AG04449 (cell line): Measurements from ENCODE around the gene MTUS2.

ENCODE experiments used
- CTCF ChIA-PET: fragments of 350-600 bp; formaldehyde crosslinking; extraction: SDS; loops from one replicate; lab custom pipeline; 2021; ENCODE audit warnings: antibody characterized with exemption; lab: Yijun Ruan, JAX
- POLR2A ChIA-PET: fragments of 400-600, 350-600 bp; formaldehyde crosslinking; extraction: SDS; loops from one replicate; lab custom pipeline; 2020; ENCODE audit warnings: antibody characterized with exemption, inconsistent platforms; lab: Yijun Ruan, JAX
- DNase-seq: peaks from one replicate; pipeline ENCODE4 v3.0.0-alpha.2; 2010; ENCODE audit warnings: low read depth, low spot score
- H3K4me3 ChIP-seq: 2 replicates; pipeline ENCODE4 v1.5.1; 2011; ENCODE audit warnings: low read depth, mild to moderate bottlenecking, control low read depth, low read length
- TF ChIP-seq, protein P1 (sequence below): IDR thresholded peaks from one replicate; pipeline ENCODE4 v1.5.1; 2011; ENCODE audit warnings: mild to moderate bottlenecking, moderate library complexity, low read length, control low read depth, inconsistent platforms; ENCODE audit not compliant: insufficient read depth; ENCODE audit errors: missing control alignments

MTUS2 gene

DNA sequence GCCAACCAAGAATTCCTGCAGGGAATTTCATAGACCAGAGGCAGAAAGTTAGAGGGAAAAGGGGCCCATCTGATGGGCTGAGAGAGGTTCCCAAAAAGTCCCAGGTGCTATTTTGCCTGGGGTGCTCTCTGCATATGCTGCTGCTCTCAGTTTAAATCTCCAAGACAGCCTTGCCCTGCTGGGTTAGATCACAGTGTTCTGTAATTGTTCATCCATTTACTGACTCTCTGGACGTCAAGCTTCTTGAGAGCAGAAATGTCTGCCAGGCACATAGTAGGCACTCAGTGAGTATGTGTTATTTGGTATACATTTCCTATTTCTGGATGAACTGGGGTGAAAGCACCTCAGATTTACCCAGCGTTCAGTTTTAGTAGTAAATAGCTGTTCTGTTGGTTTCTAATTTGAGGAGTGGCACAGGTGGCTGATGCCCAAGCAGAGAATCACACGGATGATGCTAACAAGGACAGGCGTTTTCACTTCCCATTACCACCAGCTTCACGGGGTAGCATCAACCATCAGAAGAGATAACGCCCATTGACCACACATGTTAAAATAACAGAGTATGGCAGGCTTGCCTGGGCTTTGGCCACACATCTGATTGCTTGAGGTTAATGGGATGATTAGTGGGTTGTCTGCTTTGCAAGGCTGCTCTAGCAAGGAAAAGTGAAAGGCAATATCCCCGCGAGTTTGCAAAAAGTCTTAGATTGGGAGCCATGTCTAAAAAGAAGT is 614.2 kb downstream of the MTUS2 start:
- peak overlapping the region; percentile 2; the same call in 1 of the 2 replicates for H3K4me3 ChIP-seq
- TF ChIP-seq, protein P1, sequence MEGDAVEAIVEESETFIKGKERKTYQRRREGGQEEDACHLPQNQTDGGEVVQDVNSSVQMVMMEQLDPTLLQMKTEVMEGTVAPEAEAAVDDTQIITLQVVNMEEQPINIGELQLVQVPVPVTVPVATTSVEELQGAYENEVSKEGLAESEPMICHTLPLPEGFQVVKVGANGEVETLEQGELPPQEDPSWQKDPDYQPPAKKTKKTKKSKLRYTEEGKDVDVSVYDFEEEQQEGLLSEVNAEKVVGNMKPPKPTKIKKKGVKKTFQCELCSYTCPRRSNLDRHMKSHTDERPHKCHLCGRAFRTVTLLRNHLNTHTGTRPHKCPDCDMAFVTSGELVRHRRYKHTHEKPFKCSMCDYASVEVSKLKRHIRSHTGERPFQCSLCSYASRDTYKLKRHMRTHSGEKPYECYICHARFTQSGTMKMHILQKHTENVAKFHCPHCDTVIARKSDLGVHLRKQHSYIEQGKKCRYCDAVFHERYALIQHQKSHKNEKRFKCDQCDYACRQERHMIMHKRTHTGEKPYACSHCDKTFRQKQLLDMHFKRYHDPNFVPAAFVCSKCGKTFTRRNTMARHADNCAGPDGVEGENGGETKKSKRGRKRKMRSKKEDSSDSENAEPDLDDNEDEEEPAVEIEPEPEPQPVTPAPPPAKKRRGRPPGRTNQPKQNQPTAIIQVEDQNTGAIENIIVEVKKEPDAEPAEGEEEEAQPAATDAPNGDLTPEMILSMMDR: no peak
- POLR2A ChIA-PET: interaction anchor here (0.7 to 0.8 kb wide), 2 partner anchors 120 to 883 kb away, joined by 3 read pairs; no protein-coding TSS in a partner anchor
- no peak for DNase-seq
- CTCF ChIA-PET: interaction anchor here (0.9 to 2.5 kb wide), 4 partner anchors 37 to 74 kb away, joined by 3 to 9 read pairs (median 4); no protein-coding TSS in a partner anchor

GRCh38 chr13:29435125-29435911 is 615.2 kb downstream of the MTUS2 start:
- H3K4me3 ChIP-seq: no peak overlapping the region; the same call in 1 of the 2 replicates
- TF ChIP-seq, protein P1: no peak
- ChIA-PET CTCF (interaction anchor here (0.9 to 2.5 kb wide), 2 partner anchors 37 to 38 kb away, joined by 3 to 9 read pairs; no protein-coding TSS in a partner anchor), POLR2A (interaction anchor here (0.8 kb wide), 1 partner anchor 882 kb away, joined by 3 read pairs; no protein-coding TSS in a partner anchor)
- peak; percentile 92 for DNase-seq

- CTCF ChIA-PET: interaction anchor here (0.9 to 2.5 kb wide), 2 partner anchors 36 to 37 kb away, joined by 3 to 9 read pairs; no protein-coding TSS in a partner anchor
- POLR2A ChIA-PET: no interaction called here
- DNase-seq: peak; percentile 52
- H3K4me3 ChIP-seq: no peak overlapping the region
- TF ChIP-seq, protein P1: no peak
Measured at GRCh38 chr13:29436291-29436690, 616.2 kb downstream of the MTUS2 start.

DNA sequence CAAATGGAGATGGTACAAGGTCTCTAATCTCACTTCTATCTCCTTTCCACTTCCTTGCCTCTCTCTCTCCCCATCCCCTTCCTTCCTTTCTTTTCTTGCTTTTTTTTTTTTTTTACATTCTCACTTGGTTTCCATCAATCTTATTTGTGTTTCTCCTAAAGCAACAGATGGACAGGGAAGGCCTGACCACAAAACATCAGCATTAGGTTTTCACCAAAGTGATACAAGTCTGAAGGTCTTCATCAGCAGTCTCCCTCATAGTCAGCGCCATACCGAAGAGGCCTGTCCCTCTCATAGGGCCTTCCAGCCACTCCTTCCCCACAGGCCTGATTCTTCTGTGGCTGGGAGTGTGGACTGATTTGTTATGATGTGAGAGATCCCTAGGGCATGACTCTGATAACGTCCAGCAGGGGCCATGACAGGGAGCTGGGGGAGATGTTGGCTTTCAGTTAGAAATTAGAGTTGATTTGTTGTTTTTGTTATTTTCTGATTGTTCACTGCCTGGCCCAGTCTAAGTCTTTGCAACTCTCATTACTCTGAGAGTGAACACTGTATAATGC is 616.7 kb downstream of the MTUS2 start:
- TF ChIP-seq, protein P1: no peak
- no peak overlapping the region for H3K4me3 ChIP-seq
- CTCF ChIA-PET: no interaction called here
- DNase-seq: no peak
- POLR2A ChIA-PET: no interaction called here

DNA sequence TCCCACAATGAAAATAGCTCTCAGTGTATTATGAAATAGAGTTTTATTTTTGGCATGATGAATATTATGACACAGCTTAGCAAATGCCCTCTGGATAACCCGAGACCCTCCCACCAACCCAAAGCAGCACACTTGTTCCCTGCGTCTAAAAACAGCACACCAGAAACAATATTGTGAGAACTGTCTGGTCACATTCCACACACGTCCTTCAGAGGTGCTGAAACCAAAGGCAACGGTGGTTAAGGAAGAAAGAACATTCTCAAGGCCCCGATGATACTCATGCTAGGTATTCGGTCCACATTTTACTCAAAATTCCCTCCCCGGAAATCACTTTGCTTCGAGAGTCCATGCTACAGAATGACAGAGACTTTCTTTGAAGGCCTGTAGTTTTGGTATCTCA is 618.6 kb downstream of the MTUS2 start:
- TF ChIP-seq, protein P1: no peak
- CTCF ChIA-PET: no interaction called here
- H3K4me3 ChIP-seq: no peak overlapping the region
- DNase-seq: no peak
- POLR2A ChIA-PET: no interaction called here
